GM12878 (cell line): ENCODE results near the gene STX10.

Experiments
- CTCF ChIP-seq, 3 experiments: IDR thresholded peaks in 2 of 3; conservative IDR thresholded peaks in 1 of 3; 2 replicates each; pipeline ENCODE4 v1.5.1; 2011; ENCODE audit warnings: low read depth in 3 of 3, low read length in 3 of 3, mild to moderate bottlenecking in 3 of 3, control low read depth in 2 of 3, moderate library complexity in 2 of 3, inconsistent platforms in 1 of 3, mixed read lengths in 1 of 3; ENCODE audit not compliant: control insufficient read depth in 2 of 3, insufficient read depth in 1 of 3; ENCODE audit errors: extremely low read depth in 1 of 3
- FOXM1 ChIP-seq: IDR thresholded peaks from 2 replicates; pipeline ENCODE4 v1.6.1; 2012; ENCODE audit warnings: low read depth, mild to moderate bottlenecking, inconsistent platforms, low read length, moderate library complexity
- JUND ChIP-seq: IDR thresholded peaks from 2 replicates; pipeline ENCODE4 v1.6.1; 2012; ENCODE audit warnings: low read depth, mild to moderate bottlenecking, low read length, improper control_type of control experiment, moderate library complexity
- SP1 ChIP-seq: IDR thresholded peaks from one replicate; pipeline ENCODE4 v1.6.1; 2011; ENCODE audit warnings: low read depth, low read length
- ZNF384 ChIP-seq: IDR thresholded peaks from 2 replicates; pipeline ENCODE4 v1.6.1; 2012; ENCODE audit warnings: low read depth, mild to moderate bottlenecking, low read length, improper control_type of control experiment, borderline replicate concordance

- no peak for TF ChIP-seq CTCF (IDR thresholded peaks at IDR 0.05 in 2 of 3, conservative IDR thresholded peaks at IDR 0.05 in 1 of 3; ENCODE audit: control insufficient read depth in 2 of 3, extremely low read depth in 1 of 3, insufficient read depth in 1 of 3, low read depth in 3 of 3, low read length in 3 of 3)
- TF ChIP-seq ZNF384: no peak
- no peak for TF ChIP-seq FOXM1
- TF ChIP-seq SP1: no peak
- no peak for TF ChIP-seq JUND
Observed at GRCh38 chr19:13099073-13099999, 50.8 kb downstream of the STX10 start.
